ENCODE measurements around the gene TYMP.
A peak's percentile ranks its signal among the peaks of the same experiment; 100 is the strongest.

Gene TYMP

DNA sequence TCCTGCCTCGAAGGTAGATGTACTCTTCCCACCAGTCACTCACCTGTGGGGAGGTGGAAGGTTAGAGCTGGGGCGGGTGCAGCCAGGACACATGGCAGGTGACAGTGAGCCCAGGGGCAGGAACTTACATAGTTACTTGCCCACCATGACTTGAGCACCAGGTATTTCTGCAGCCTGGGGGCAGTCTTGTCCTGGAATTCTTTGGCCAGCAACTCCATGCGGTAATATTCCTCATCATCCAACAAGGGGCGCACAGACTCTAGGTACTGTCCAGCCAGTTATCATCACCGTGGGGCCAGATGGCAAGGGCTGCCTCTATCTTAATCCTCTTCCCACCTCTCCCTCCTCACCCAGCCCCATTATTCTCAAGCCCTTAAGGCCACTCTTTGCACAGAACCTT, 46.3 kb upstream of the TYMP start:
- TF ChIP-seq, protein P1, sequence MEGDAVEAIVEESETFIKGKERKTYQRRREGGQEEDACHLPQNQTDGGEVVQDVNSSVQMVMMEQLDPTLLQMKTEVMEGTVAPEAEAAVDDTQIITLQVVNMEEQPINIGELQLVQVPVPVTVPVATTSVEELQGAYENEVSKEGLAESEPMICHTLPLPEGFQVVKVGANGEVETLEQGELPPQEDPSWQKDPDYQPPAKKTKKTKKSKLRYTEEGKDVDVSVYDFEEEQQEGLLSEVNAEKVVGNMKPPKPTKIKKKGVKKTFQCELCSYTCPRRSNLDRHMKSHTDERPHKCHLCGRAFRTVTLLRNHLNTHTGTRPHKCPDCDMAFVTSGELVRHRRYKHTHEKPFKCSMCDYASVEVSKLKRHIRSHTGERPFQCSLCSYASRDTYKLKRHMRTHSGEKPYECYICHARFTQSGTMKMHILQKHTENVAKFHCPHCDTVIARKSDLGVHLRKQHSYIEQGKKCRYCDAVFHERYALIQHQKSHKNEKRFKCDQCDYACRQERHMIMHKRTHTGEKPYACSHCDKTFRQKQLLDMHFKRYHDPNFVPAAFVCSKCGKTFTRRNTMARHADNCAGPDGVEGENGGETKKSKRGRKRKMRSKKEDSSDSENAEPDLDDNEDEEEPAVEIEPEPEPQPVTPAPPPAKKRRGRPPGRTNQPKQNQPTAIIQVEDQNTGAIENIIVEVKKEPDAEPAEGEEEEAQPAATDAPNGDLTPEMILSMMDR (IDR thresholded peaks at IDR 0.05; ENCODE audit: low read depth, low read length) = peak; percentile 15
- DNase-seq (ENCODE audit: low read depth in 2 of 2) = peak; percentile 48 to 63
- no peak overlapping the region for H3K4me3 ChIP-seq (replicated peaks in 1 of 2; ENCODE audit: low read depth in 2 of 2, low read length in 2 of 2)

DNA sequence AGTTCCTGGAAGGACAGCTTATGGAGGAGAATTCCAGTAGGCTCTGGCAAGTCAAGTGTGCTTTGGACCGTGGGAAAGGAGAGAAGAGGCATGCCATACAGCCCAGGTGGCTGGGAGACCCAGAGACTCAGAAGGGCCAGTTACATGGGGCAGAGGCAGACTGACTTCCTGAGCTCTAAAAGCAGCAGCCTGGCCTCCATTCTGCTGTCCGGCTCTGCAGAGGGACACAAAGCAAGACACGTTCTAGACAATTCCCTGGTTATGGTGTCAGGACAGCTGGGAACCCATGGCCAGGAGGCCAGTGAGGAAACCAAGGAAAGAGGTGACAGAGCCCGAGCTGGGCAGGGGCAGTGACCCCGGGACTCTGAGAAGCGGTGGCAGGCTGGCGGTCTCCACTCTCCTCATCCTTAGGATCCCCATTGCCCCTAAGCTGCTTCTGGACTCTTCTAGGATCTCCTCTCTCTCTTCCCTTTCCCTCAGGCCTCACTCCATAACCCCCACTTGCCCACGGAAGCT, 45.7 kb upstream of the TYMP start:
- H3K4me3 ChIP-seq (replicated peaks in 1 of 2; ENCODE audit: low read depth in 2 of 2, low read length in 2 of 2) = no peak overlapping the region
- no peak for DNase-seq (ENCODE audit: low read depth in 2 of 2)
- TF ChIP-seq, protein P1 (IDR thresholded peaks at IDR 0.05; ENCODE audit: low read depth, low read length) = no peak

DNA sequence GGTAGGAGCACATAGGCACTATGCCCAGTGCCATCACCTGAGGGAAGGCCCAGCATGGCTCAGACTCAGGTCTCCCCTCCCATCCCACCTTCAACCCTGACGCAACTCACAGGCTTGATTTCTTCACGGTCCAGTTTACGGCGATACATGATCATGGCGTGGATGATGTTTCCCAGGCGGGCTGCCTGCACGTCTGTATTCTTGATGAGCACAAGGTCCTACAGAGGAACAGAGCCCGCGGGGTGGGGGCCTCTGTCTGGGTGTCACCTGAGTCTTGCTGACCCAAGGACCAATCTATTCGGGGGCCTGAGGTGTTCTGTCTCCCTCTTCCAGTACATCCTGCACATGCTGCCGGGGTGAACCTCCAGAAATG, 44.6 kb upstream of the TYMP start:
- TF ChIP-seq, protein P1 (IDR thresholded peaks at IDR 0.05; ENCODE audit: low read depth, low read length) = no peak
- no peak for DNase-seq (ENCODE audit: low read depth in 2 of 2)
- no peak overlapping the region for H3K4me3 ChIP-seq (replicated peaks in 1 of 2; ENCODE audit: low read depth in 2 of 2, low read length in 2 of 2)

DNA sequence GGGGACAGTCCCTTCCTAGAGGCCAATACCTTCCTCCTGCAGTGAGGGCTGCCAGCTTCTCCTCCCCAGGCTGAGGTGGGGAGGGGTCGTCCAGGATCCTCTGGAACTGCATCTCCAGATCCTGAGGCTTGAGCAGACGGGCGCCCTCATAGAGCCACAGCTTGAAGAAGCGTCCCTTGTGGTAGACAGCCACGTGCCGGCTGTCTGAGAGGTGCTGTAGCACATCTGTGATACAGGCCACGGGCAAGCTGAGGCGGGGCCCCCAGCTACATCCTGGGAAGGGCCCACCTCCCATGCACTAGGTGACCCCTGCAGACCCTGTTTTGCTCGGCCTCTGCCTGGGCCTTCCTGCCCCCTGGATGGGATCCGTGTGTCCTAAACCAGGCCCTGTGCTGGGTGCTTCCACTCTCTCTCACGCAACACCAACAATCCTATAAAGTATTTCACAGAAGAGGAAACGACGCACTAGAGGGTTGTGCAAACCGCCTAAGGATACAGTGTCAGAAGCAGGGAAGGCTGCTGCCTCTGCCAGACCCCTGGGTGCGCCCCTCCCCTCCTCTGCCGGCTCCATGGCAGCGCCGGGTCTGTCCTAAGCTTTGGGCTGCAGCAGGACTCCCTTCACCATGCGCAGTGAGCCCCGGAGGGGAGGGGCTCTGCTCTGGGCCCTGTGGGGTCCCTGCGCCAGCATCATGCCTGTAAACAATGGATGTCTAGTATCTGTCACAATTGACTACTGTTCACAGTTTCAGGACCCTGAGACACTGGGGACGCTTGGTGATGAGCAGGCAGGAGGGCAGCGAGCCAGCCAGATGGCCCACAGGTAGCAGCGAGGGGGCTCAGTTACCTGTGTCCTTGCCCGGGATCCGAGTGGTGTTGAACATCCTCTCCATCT, 43.9 kb upstream of the TYMP start:
- TF ChIP-seq, protein P1 (IDR thresholded peaks at IDR 0.05; ENCODE audit: low read depth, low read length) = no peak
- DNase-seq (ENCODE audit: low read depth in 2 of 2) = no peak
- H3K4me3 ChIP-seq (replicated peaks in 1 of 2; ENCODE audit: low read depth in 2 of 2, low read length in 2 of 2) = no peak overlapping the region

DNA sequence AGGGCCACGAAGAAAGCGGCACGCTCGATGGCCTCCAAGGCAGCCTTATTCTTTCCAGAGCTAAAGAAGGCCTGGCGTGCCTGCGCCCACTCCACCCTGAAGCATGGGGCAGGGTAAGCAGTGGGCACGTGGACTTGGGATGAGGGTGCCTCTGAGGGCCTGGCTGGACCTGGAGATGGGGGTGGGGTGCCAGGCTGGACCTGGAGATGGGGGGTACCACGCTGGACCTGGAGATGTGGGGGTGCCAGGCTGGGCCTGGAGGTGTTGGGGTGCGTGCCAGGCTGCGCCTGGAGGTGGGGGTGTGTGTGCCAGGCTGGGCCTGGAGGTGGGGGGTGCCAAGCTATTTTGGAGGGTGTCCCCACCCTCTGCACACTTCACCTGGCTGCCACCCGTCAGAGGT, 43.2 kb upstream of the TYMP start:
- no peak overlapping the region for H3K4me3 ChIP-seq (replicated peaks in 1 of 2; ENCODE audit: low read depth in 2 of 2, low read length in 2 of 2)
- DNase-seq (ENCODE audit: low read depth in 2 of 2) = no peak
- TF ChIP-seq, protein P1 (IDR thresholded peaks at IDR 0.05; ENCODE audit: low read depth, low read length) = no peak

DNA sequence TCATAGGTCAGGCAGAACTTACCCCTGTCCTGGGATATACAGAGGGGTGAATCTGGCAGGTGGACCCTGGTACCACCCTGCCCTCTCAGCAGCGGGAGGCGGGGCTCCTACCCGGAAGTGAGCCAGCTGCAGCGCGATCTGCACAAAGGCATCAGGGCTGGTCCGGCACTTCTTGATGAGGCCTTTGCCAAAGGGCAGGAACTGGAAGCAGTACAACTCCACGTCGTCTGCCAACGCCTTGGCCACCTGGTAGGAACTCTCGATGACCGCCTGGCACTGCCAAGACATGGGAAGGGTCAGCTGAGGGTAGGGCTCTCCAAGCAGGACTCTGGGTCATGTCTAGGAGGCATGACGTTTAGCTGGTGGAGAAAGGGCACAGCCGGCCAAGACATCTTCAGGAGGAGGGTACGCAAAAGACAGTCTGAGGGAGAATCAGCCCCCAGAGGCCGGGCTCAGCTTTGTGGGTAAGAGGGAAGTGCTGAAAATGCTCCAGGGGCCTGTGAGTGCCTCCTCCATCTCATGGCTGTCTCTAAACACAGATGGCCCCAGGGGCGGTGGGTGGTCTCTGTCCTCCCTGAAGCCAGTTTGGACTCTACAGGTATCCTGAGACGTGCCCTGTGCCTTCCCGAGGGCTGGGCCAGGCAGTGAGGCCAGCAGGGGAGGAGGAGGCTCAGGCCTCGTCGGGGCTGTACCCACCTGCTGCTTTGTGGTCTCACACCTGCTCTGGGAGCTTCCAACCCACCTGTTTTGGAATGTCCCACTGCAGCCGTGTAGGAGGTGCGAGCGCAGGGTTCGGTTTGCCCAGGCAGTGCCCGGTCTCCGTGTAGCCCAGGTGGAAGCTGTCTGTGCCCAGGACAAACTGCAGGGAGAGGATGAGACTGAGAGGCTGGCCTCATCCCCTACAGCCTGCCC, 41.7 kb upstream of the TYMP start:
- DNase-seq (ENCODE audit: low read depth in 2 of 2) = no peak
- H3K4me3 ChIP-seq (replicated peaks in 1 of 2; ENCODE audit: low read depth in 2 of 2, low read length in 2 of 2) = no peak overlapping the region
- TF ChIP-seq, protein P1 (IDR thresholded peaks at IDR 0.05; ENCODE audit: low read depth, low read length) = no peak
